Stimulated activated CD4-positive, alpha-beta T cell treated with anti-CD3 and anti-CD28 coated beads, Interleukin-2, amount 100 ng/mL, for 48 hours (primary cell): ENCODE data around the gene ERBB4.
"Not testable (repeated sequence)": the region's sequence is repeated elsewhere in the genome, so short reads cannot be mapped to it uniquely, and the experiment has no call there.

Experiments
- DNase-seq, 2 donors: peaks; one replicate each; pipeline ENCODE4 v3.0.0-alpha.2; 2020

ERBB4 gene

DNA sequence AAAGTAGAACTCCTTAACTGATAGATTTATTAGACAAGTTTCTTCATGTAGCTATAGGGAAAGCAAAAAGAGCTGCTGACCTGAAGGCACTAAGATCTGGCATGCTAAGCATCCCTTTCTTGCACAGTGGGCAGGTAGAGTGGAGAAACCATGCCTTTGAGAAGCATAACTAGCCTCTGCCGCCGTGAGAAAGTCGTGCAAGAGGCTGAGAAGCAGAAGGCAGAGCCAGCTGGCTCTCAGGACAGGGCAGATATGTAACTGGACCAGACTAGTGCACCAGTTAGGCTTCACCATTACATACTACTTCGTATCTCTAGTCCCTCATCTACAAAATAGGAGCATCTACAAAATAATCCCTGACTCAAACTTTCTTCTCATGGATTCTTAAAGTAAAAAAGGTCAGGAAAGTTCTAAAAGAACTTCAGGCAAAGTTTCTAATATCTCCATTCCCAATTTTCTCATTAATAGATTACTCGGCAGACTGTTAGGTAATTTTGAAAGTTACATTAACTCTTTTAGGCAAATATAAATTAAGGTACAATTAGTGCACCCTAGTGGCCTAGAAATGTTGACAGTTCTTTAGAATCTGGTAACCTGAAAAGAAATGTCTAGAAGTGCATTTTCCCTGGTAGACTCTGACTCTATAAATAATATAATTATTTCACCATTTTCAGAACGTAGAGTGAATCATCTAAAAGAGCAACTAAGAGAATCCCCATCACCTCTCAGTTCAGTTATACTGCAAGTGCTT lies 10.3 kb downstream of the ERBB4 start:
- DNase-seq = no peak

DNA sequence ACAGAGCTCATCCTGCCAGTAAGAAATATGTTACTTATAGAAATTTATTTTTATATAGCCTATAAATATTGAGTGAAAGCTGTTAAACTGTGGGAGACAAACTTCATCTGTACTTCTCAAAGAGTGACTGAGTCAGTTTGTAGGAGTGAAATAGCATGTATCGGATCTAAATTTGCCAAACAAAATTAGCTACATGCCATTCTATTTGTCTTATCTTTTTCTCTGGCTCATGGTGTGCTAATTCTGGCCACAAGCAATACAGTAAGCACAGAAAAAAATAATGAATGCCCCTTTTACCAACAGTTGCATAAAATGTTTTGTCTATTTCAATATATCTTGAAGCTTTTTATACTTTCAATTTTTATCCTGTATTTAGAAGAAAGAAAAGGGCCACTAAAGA lies 12.5 kb downstream of the ERBB4 start:
- DNase-seq = no peak

DNA sequence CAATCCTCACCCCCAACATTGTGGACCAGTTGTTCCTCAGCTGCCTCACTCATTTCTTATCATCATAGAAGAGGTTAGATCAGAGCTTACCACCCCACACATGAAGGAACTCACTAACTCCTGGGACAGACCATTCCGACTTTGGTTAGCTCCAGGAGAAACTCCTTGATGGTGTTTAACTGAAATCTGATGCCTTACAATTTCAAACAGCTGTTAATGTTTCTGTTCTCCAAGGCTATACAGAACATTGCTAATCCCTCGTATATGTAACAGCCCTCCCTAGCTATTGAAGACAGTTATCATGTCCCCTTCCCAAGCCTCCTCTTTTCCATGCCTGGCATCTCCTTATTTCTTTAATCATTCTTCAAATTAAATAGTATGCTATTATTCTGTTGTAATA lies 14.8 kb downstream of the ERBB4 start:
- DNase-seq = no peak

- no peak for DNase-seq
Measured at GRCh38 chr2:212520340-212520739, 18.3 kb downstream of the ERBB4 start.

GRCh38 chr2:212517693-212518092 lies 20.9 kb downstream of the ERBB4 start:
- no peak for DNase-seq

DNA sequence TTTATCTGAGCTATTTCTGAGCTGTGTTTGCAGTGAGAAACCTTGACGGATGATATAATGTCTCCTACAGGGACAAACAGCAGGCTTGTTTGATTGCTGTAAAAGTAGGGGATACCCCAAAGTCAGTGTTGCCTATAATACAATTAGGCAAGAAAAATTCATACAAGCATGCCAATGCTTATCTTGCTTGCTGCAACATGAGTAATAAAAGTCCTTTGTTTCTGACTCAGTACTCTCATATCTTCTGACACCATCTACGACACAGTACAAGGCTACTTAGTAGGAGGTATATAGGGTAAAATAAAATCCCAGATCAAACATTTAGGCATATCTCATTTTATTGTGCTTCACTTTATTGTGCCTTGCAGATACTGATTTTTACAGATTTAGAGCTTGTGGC lies 33.0 kb downstream of the ERBB4 start:
- no peak for DNase-seq

DNA sequence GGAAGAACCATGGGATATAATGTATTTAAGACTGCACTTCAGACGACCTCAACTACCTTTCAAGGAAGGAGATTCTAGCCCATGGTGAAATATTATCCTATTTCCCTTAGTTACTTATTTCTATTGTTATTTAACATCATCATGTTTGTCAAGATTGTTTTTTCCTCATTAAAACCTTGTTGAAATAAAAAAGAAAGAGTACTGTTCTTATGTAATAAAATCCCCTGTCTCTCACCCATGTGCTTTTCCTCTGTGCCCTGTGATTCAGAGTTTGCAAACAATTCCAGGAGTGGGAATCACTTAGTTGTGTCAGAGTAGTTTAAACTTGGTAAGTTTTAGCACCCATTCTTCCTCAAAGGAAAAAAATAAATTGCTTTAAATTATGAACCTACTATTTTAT lies 43.6 kb downstream of the ERBB4 start:
- no peak for DNase-seq

- DNase-seq = no peak
Measured at GRCh38 chr2:212494418-212495020, 44.1 kb downstream of the ERBB4 start.

DNA sequence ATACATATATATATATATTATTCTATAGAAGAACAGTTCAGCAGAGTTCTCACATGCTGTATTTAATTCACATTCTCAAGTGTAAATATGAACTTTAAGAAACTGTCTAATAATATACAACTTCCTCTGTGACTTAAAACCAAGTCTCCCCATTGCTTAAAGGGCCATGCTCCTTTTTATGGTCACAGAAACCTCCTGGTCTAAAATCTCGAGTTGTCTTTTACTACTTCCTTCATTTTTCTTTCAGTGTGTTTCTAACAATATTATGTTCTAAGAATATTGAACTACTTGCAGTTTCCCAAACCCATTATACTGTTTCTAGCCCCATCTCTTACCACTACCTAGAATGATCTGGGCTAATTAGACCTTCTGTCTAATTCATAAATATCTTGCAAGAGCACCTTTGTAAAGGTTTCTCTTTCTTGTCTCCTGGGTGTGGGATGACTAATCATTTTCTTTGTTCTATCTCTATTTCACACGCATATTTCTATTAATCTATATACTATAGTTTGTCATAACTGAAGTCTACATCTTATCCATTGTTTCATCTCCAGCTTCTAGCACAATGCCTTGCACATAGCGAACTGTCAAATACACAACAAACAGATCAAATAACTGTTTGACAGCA lies 48.8 kb downstream of the ERBB4 start:
- no peak for DNase-seq

- DNase-seq = no peak
Measured at GRCh38 chr2:212488611-212489010, 50.0 kb downstream of the ERBB4 start.

GRCh38 chr2:212484563-212485080 lies 54.0 kb downstream of the ERBB4 start:
- no peak for DNase-seq

DNA sequence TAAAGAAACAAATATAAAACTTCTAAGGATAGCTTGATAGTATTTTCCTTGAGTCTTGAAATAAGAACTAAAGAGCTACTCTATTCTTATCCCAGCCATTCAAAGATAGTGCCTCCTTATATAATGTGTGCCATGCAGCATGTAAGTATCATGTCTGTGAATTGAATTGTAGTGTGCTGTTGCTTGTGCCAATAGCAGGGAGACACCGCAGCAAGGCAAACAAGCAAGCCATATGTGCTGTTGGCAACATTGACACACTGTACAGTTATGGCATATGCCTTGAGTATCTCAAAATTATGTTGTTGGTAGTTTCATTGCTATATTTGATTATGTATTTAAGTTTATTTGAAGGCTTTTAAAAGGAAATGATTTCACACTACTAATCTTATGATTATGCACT lies 58.2 kb downstream of the ERBB4 start:
- no peak for DNase-seq

DNA sequence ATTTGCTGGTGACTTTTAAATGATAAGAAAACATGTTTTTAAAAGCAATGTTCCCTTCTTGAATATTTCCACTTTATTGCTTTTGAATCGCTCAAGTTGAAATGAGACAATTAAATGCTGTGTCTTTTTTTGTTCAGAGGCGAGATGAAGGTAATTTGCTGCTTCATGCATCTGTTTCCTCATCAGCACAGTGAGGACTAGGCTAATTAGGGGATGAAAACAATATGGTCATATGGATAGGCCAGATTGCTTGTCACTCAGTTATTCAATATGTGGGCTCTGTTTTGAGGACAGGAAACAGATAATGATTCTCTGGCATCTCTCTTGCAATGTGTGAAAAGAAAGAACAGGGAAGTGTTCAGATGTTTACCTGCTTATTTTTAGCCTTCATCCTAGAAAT lies 61.0 kb downstream of the ERBB4 start:
- DNase-seq = no peak

DNA sequence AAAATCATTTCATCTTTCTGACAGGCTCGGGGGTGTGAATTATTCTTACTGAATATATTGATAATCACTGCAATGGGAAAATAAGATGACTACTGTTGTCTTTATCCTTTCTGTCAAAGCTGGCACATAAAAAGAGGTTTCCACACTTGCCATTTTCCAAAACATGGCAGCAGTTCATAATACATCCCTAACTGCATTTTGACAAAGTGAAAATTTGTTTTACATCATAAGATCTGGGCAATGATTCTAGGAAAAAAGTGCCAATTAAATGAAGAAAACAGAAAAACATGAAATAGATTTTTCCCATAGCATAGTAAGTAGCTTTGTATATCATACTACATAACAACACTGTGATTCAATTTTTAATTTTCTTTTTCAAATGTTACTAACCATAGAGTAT lies 65.4 kb downstream of the ERBB4 start:
- DNase-seq = no peak

- DNase-seq = not testable (repeated sequence)
Measured at GRCh38 chr2:212467551-212467950, 71.1 kb downstream of the ERBB4 start.

DNA sequence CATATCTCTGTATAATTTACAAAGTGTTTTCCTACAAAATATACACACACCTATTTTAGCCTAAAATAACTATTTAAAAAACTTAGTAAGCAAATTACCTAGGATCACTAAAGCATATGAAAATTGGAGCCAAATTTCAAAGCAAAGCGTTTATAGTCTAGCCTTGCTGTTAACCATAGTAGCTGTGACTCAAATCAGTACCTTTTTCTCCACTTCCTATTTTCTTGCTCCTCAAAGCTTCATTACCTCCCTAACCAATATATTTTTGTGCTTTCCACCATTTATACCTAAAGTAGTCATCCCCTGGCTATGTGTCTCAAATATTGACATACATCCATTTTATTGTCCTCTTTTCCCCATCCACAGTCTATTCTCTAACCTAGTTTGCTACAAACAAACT lies 73.1 kb downstream of the ERBB4 start:
- no peak for DNase-seq

DNA sequence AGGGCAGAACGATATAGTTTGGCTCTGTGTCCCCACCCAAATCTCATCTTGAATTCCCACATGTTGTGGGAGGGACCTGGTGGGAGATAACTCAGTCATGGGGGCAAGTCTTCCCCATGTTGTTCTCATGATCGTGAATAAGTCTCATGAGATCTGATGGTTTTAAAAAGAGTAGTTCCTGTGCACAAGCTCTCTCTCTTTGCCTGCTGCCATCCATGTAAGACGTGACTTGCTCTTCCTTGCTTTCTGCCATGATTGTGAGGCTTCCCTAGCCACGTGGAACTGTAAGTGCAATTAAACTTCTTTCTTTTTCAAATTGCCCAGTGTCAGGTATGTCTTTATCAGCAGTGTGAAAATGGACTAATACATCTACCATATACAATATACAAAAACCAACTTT lies 76.9 kb downstream of the ERBB4 start:
- not testable (repeated sequence) for DNase-seq

- no peak for DNase-seq
Measured at GRCh38 chr2:212454149-212454548, 84.5 kb downstream of the ERBB4 start.

- no peak for DNase-seq
Measured at GRCh38 chr2:212451786-212452231, 86.8 kb downstream of the ERBB4 start.

DNA sequence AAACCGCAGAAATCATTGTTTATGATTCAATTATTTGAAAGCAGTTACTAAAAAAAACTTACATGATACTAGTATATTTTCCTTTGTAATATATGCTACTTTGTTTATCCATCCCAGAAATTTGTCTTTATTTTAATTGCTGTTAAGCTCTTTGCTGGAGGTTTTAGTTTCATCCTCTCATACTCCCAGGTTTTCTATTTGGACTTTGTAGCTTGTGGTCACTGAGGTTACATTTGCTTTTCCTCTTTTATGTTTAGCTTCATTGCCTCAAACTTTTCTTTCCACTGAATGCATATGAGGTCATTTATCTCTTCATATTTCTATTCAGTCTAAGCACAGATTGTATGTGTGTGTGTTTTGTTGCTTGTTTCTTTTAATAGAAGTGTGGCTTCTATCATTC lies 89.9 kb downstream of the ERBB4 start:
- no peak for DNase-seq

- no peak for DNase-seq
Measured at GRCh38 chr2:212441821-212442220, 96.8 kb downstream of the ERBB4 start.

- no peak for DNase-seq
Measured at GRCh38 chr2:212441141-212441540, 97.5 kb downstream of the ERBB4 start.

DNA sequence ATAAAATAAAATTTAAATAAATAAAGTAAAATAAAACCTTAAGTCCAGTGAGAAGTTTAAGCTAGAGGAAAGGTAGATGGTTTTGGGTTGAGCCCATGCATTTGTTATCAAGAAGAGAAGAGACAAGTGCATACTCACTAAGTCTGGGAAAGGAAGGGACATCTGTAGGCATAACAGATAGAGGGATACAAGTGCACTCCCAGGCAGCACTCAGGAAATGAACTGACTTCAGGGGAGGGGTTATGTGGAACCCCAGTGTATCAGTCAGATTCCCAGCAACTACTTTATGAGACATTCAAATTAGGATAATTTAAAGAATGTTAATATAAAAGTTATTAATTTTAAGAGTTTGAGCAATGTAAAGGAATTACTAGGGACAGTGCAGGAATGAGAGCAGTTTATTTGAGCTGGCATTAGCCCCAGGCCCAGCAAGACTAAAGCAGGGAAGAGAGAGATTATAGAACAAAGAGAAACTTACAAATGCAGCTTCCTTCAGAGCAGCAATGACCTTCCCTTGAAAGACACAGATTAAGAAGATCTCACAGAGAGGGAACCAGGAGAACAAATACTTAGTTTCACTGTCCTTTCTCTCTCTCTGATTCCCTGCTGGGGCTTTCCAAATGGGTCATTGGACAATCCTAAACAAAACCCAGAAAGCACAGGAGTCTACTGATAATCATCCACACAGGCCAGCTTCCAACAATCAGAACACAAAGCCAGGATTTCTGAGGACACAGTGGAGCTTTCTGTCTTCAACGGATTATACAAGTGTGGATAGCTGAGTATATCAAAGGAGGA lies 109.7 kb downstream of the ERBB4 start:
- DNase-seq = no peak
